MCF 10A (cell line): ENCODE results near the gene ATG9B. TPM values are rescaled to one million over a fixed set of nuclear protein-coding genes. Genes with fewer than 3 reads are reported as not detected.

Experiments used
- total RNA-seq: library from RNA; stranded (reverse); gene quantifications from 2 replicates; pipeline ENCODE4 v1.2.3, GENCODE V29; 2022

Gene ATG9B
- total RNA-seq, 1 experiment from 2014 or later: 0.12 TPM

Other genes with a start within 250 kb of the ATG9B start
- 0.42 TPM in 1 of 2 replicates, not detected in the other for gene TMEM176B, start 224.1 kb downstream of the ATG9B start, total RNA-seq
- gene TMEM176A, start 223.7 kb downstream of the ATG9B start, total RNA-seq: not detected in 2 replicates
- 0.23 TPM in 1 of 2 replicates, not detected in the other for gene AOC1, start 172.0 kb downstream of the ATG9B start, total RNA-seq
- gene KCNH2, start 46.2 kb downstream of the ATG9B start, total RNA-seq: 0.09 TPM in 1 of 2 replicates, not detected in the other
- 0.20 and 0.30 TPM in 2 replicates for gene NOS3, start 33.5 kb downstream of the ATG9B start, total RNA-seq
- gene ABCB8, start 4.0 kb upstream of the ATG9B start, total RNA-seq: 73.4 and 76.1 TPM in 2 replicates
- 3.9 and 8.8 TPM in 2 replicates for gene ASIC3, start 24.0 kb upstream of the ATG9B start, total RNA-seq
- gene CDK5, start 33.4 kb upstream of the ATG9B start, total RNA-seq: 11.8 and 12.2 TPM in 2 replicates
- gene SLC4A2, start 35.1 kb upstream of the ATG9B start, total RNA-seq: 112 and 114 TPM in 2 replicates
- 79.3 and 83.6 TPM in 2 replicates for gene FASTK, start 56.3 kb upstream of the ATG9B start, total RNA-seq
- 25.7 and 30.1 TPM in 2 replicates for gene TMUB1, start 59.0 kb upstream of the ATG9B start, total RNA-seq
- gene AGAP3, start 62.0 kb upstream of the ATG9B start, total RNA-seq: 95.6 and 138 TPM in 2 replicates
- not detected in 2 replicates for gene GBX1, start 143.2 kb upstream of the ATG9B start, total RNA-seq
- not detected in 2 replicates for gene ASB10, start 162.8 kb upstream of the ATG9B start, total RNA-seq
- not detected in 2 replicates for gene H2BK1, start 186.0 kb upstream of the ATG9B start, total RNA-seq
- 47.3 and 72.4 TPM in 2 replicates for gene ABCF2, start 202.7 kb upstream of the ATG9B start, total RNA-seq
- gene CHPF2, start 208.0 kb upstream of the ATG9B start, total RNA-seq: 28.2 and 33.8 TPM in 2 replicates
- gene SMARCD3, start 224.2 kb upstream of the ATG9B start, total RNA-seq: 3.8 and 5.3 TPM in 2 replicates